Measurements from ENCODE around the gene DYNC2I2. TPM values are rescaled to one million over a fixed set of nuclear protein-coding genes. Genes with fewer than 3 reads are reported as not detected.

The DYNC2I2 gene
- total RNA-seq, 1 donor from 2014 or later: 45.9 TPM

DNA sequence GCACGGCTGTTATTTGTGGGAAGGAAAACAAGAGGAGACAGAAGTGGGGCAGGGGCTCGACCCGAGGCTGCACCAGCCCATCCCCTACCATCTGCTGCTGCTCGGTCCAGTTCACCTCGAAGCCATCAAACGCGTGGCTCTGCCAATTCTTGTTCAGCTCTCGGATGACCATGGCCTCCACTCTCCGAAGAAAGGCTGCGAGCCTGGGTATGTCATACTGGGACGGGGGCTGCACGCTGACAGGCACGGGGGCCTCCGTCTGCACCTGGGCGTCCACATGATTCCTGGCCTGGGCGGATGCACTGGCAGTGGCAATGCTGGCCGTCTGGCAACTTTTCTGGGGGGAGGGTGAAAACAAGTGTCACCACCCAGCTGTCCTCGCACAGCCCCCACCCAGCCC is 16.0 kb downstream of the DYNC2I2 start:
- Mint-ChIP-seq H3K27ac (no peak overlapping the region), H3K36me3 (peaks cover 25% of the 10 kb centered on the region), H3K4me1 (peaks cover 14% of the 10 kb centered on the region), H3K27me3 (ENCODE audit: insufficient read depth, low read depth) (peaks cover 2% of the 10 kb centered on the region), H3K9me3 (no peaks in the 10 kb centered on the region), H3K4me3 (no peak overlapping the region)
- TF ChIP-seq, protein P1, sequence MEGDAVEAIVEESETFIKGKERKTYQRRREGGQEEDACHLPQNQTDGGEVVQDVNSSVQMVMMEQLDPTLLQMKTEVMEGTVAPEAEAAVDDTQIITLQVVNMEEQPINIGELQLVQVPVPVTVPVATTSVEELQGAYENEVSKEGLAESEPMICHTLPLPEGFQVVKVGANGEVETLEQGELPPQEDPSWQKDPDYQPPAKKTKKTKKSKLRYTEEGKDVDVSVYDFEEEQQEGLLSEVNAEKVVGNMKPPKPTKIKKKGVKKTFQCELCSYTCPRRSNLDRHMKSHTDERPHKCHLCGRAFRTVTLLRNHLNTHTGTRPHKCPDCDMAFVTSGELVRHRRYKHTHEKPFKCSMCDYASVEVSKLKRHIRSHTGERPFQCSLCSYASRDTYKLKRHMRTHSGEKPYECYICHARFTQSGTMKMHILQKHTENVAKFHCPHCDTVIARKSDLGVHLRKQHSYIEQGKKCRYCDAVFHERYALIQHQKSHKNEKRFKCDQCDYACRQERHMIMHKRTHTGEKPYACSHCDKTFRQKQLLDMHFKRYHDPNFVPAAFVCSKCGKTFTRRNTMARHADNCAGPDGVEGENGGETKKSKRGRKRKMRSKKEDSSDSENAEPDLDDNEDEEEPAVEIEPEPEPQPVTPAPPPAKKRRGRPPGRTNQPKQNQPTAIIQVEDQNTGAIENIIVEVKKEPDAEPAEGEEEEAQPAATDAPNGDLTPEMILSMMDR (IDR thresholded peaks at IDR 0.05): no peak
- TF ChIP-seq EZH2phosphoT487 (IDR thresholded peaks at IDR 0.05) (no peak), EZH2 (IDR thresholded peaks at IDR 0.05) (no peak)
- H3K9ac ChIP-seq: no peak overlapping the region
- peaks cover 37% of the 10 kb centered on the region for H3K79me2 ChIP-seq (ENCODE audit: low read depth)
- no peak overlapping the region for H3K4me2 ChIP-seq
- H3K36me3 ChIP-seq: no peaks in the 10 kb centered on the region
- H2AFZ ChIP-seq (replicated peaks): no peak overlapping the region
- H3K27me3 ChIP-seq: no peaks in the 10 kb centered on the region
- H3F3A ChIP-seq (ENCODE audit: low read depth): peaks cover 4% of the 10 kb centered on the region
- DNase-seq (ENCODE audit: low spot score): no peak
- H4K20me1 ChIP-seq (ENCODE audit: low read depth): peaks cover 56% of the 10 kb centered on the region
- H3K27ac ChIP-seq: no peak overlapping the region
- H3K4me3 ChIP-seq: no peak overlapping the region
- H3K9me3 ChIP-seq (ENCODE audit: low read depth): no peaks in the 10 kb centered on the region
- H3K4me1 ChIP-seq: no peaks in the 10 kb centered on the region

DNA sequence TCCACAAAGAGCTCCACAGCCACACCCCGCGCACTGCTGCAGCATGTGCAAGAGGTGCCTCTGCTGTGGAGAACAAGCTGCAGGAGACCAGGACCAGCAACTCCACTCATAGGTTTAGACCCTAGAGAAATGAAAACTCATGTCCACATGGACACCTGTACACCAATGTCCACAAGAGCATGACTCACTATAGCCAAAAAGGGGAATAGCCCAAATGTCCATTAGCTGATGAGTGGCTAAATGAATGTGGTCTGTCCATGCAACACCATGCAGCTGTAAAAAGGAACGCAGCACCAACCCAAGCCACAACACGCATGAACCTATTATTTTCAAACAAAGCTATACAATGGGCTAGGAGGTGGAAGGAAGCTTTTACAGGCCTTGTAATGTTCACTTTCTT is 18.1 kb downstream of the DYNC2I2 start:
- Histone ChIP-seq H3K79me2 (ENCODE audit: low read depth) (peaks cover 20% of the 10 kb centered on the region), H2AFZ (replicated peaks) (no peak overlapping the region), H3K4me2 (no peak overlapping the region), H3K36me3 (no peaks in the 10 kb centered on the region), H3K4me3 (no peak overlapping the region), H3K9ac (no peak overlapping the region), H3F3A (ENCODE audit: low read depth) (no peaks in the 10 kb centered on the region), H3K27me3 (no peaks in the 10 kb centered on the region), H4K20me1 (ENCODE audit: low read depth) (peaks cover 50% of the 10 kb centered on the region), H3K9me3 (ENCODE audit: low read depth) (no peaks in the 10 kb centered on the region), H3K4me1 (no peaks in the 10 kb centered on the region), H3K27ac (no peak overlapping the region)
- Mint-ChIP-seq H3K4me1 (peaks cover 6% of the 10 kb centered on the region), H3K27ac (no peak overlapping the region), H3K4me3 (no peak overlapping the region), H3K36me3 (peaks cover 23% of the 10 kb centered on the region), H3K27me3 (ENCODE audit: insufficient read depth, low read depth) (peaks cover 4% of the 10 kb centered on the region), H3K9me3 (no peaks in the 10 kb centered on the region)
- no peak for DNase-seq (ENCODE audit: low spot score)
- TF ChIP-seq EZH2phosphoT487 (IDR thresholded peaks at IDR 0.05) (no peak), EZH2 (IDR thresholded peaks at IDR 0.05) (no peak)
- TF ChIP-seq, protein P1 (IDR thresholded peaks at IDR 0.05): no peak

DNA sequence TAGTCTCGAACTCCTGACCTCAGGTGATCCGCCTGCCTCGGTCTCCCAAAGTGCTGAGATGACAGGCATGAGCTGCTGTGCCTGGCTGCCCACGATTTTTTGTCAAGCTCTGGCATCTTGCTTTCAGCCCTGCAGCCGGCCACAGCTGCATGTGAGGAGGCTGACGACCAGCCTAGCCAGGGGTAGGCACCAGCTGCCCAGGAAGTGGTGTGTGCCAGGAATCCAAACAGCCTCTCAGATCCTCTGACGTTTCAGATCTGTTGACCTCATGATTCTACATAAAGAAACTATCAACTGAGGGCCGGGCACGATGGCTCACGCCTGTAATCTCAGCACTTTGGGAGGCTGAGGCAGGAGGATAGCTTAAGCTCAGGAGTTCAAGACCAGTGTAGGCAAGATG is 19.0 kb downstream of the DYNC2I2 start:
- Mint-ChIP-seq H3K27ac (no peak overlapping the region), H3K4me3 (no peak overlapping the region), H3K27me3 (ENCODE audit: insufficient read depth, low read depth) (peaks cover 10% of the 10 kb centered on the region), H3K9me3 (no peaks in the 10 kb centered on the region), H3K36me3 (peaks cover 28% of the 10 kb centered on the region), H3K4me1 (peaks cover under 1% of the 10 kb centered on the region)
- no peak overlapping the region for H3K9ac ChIP-seq
- peaks cover 10% of the 10 kb centered on the region for H3K79me2 ChIP-seq (ENCODE audit: low read depth)
- no peak for DNase-seq (ENCODE audit: low spot score)
- no peak overlapping the region for H3K4me3 ChIP-seq
- no peak for TF ChIP-seq EZH2phosphoT487 (IDR thresholded peaks at IDR 0.05)
- TF ChIP-seq, protein P1 (IDR thresholded peaks at IDR 0.05): no peak
- no peak for TF ChIP-seq EZH2 (IDR thresholded peaks at IDR 0.05)
- no peak overlapping the region for H3K27ac ChIP-seq
- no peak overlapping the region for H3K4me2 ChIP-seq
- no peak overlapping the region for H2AFZ ChIP-seq (replicated peaks)
- H3K4me1 ChIP-seq: no peaks in the 10 kb centered on the region
- H3F3A ChIP-seq (ENCODE audit: low read depth): no peaks in the 10 kb centered on the region
- no peaks in the 10 kb centered on the region for H3K27me3 ChIP-seq
- H3K9me3 ChIP-seq (ENCODE audit: low read depth): no peaks in the 10 kb centered on the region
- no peaks in the 10 kb centered on the region for H3K36me3 ChIP-seq
- H4K20me1 ChIP-seq (ENCODE audit: low read depth): peaks cover 41% of the 10 kb centered on the region

All from neural progenitor cell (in vitro differentiated cells).